ENCODE data around the gene SFN. TPM values are rescaled to one million over a fixed set of nuclear protein-coding genes. Genes with fewer than 3 reads are reported as not detected.

SFN gene
- total and polyA plus RNA-seq, 2 of the 13 experiments (the other 11 are each of a cell fraction or from before 2014, with no cell fraction given) = 4.3 to 5.6 TPM

DNA sequence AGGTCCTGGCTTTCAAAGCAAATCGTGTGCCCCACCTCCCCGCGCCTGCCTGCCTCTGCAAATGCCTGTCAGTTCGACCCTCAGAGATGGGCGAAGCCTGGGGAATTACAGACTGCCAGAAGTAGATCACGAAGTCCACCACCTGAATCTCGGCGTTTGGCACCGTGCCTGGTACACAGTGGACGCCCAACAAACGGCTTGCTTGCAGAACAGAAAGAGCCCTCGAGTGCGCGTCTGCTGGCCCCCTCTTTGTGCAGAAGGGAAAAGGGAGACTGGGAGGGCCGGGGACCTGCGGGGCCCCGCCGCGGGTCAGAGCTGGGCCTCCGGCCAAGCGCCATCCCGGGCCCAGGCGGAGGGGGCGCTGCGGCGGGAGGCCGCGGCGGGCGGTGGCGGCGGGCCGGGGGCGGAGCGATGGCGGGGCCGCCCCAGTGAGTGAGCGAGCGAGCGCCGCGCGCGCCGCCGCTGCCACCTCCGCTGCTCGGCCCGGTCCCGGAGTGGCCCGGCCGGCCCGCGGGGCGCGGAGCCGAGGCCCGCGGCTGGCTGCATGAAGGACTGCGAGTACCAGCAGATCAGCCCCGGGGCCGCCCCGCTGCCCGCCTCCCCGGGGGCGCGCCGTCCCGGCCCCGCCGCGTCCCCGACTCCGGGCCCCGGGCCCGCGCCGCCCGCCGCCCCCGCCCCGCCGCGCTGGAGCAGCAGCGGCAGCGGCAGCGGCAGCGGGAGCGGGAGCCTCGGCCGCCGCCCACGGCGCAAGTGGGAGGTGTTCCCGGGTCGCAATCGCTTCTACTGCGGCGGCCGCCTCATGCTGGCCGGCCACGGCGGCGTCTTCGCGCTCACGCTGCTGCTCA is 36.5 kb upstream of the SFN start, which contains the start of gene ZDHHC18 (continued):
- TF ChIP-seq ZNF720 (CRISPR knock-in tag; IDR thresholded peaks at IDR 0.05) = no peak
- no peak for TF ChIP-seq ZNF484 (CRISPR knock-in tag; IDR thresholded peaks at IDR 0.05; ENCODE audit: borderline replicate concordance, low read depth)
- no peak for TF ChIP-seq MIER3 (CRISPR knock-in tag; IDR thresholded peaks at IDR 0.05; ENCODE audit: borderline replicate concordance)
- no peak for TF ChIP-seq NFKBIZ (CRISPR knock-in tag; IDR thresholded peaks at IDR 0.05)
- no peak for TF ChIP-seq TARDBP (CRISPR knock-in tag; IDR thresholded peaks at IDR 0.05)
- TF ChIP-seq MATR3 (CRISPR knock-in tag; IDR thresholded peaks at IDR 0.05) = no peak
- TF ChIP-seq HES4 (CRISPR knock-in tag; IDR thresholded peaks at IDR 0.05; ENCODE audit: borderline replicate concordance) = no peak
- TF ChIP-seq HNRNPK (IDR thresholded peaks at IDR 0.05; ENCODE audit: low read depth, low read length, poor library complexity, severe bottlenecking) = no peak
- TF ChIP-seq DR1 (CRISPR knock-in tag; IDR thresholded peaks at IDR 0.05) = no peak
- TF ChIP-seq ZNF451 (CRISPR knock-in tag; IDR thresholded peaks at IDR 0.05) = no peak
- TF ChIP-seq SALL1 (CRISPR knock-in tag; IDR thresholded peaks at IDR 0.05) = peak; percentile 18; the same call in 1 of the 2 replicates
- TF ChIP-seq, protein P1, sequence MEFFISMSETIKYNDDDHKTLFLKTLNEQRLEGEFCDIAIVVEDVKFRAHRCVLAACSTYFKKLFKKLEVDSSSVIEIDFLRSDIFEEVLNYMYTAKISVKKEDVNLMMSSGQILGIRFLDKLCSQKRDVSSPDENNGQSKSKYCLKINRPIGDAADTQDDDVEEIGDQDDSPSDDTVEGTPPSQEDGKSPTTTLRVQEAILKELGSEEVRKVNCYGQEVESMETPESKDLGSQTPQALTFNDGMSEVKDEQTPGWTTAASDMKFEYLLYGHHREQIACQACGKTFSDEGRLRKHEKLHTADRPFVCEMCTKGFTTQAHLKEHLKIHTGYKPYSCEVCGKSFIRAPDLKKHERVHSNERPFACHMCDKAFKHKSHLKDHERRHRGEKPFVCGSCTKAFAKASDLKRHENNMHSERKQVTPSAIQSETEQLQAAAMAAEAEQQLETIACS (CRISPR knock-in tag; IDR thresholded peaks at IDR 0.05) = peak; percentile 68; the same call in 1 of the 2 replicates
- peak; percentile 46; the same call in 1 of the 2 replicates for TF ChIP-seq ZNF788 (CRISPR knock-in tag; IDR thresholded peaks at IDR 0.05; ENCODE audit: borderline replicate concordance)
- TF ChIP-seq ETV5 (CRISPR knock-in tag; IDR thresholded peaks at IDR 0.05; ENCODE audit: borderline replicate concordance) = no peak
- TF ChIP-seq, protein P2, sequence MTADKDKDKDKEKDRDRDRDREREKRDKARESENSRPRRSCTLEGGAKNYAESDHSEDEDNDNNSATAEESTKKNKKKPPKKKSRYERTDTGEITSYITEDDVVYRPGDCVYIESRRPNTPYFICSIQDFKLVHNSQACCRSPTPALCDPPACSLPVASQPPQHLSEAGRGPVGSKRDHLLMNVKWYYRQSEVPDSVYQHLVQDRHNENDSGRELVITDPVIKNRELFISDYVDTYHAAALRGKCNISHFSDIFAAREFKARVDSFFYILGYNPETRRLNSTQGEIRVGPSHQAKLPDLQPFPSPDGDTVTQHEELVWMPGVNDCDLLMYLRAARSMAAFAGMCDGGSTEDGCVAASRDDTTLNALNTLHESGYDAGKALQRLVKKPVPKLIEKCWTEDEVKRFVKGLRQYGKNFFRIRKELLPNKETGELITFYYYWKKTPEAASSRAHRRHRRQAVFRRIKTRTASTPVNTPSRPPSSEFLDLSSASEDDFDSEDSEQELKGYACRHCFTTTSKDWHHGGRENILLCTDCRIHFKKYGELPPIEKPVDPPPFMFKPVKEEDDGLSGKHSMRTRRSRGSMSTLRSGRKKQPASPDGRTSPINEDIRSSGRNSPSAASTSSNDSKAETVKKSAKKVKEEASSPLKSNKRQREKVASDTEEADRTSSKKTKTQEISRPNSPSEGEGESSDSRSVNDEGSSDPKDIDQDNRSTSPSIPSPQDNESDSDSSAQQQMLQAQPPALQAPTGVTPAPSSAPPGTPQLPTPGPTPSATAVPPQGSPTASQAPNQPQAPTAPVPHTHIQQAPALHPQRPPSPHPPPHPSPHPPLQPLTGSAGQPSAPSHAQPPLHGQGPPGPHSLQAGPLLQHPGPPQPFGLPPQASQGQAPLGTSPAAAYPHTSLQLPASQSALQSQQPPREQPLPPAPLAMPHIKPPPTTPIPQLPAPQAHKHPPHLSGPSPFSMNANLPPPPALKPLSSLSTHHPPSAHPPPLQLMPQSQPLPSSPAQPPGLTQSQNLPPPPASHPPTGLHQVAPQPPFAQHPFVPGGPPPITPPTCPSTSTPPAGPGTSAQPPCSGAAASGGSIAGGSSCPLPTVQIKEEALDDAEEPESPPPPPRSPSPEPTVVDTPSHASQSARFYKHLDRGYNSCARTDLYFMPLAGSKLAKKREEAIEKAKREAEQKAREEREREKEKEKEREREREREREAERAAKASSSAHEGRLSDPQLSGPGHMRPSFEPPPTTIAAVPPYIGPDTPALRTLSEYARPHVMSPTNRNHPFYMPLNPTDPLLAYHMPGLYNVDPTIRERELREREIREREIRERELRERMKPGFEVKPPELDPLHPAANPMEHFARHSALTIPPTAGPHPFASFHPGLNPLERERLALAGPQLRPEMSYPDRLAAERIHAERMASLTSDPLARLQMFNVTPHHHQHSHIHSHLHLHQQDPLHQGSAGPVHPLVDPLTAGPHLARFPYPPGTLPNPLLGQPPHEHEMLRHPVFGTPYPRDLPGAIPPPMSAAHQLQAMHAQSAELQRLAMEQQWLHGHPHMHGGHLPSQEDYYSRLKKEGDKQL (CRISPR knock-in tag; IDR thresholded peaks at IDR 0.05; ENCODE audit: low read depth) = no peak
- no peak for TF ChIP-seq ZMYM2 (CRISPR knock-in tag; IDR thresholded peaks at IDR 0.05)

Data from HepG2 (cell line).